Natural killer cell (primary cell): ENCODE results near the gene CHEK2. TPM values are rescaled to one million over a fixed set of nuclear protein-coding genes. Genes with fewer than 3 reads are reported as not detected.
"Not testable (repeated sequence)": the region's sequence is repeated elsewhere in the genome, so short reads cannot be mapped to it uniquely, and the experiment has no call there.

Experiments used
- ATAC-seq, 3 donors: fragments of 150-1000 bp in 2 of 3; fragments of 200-7000 bp in 1 of 3; cut with Tn5 transposase; 1 replicate in 1 of 3; 2 replicates in 2 of 3; pipeline ENCODE4 v1.10.0; 2021; ENCODE audit warnings: mild to moderate bottlenecking in 2 of 3, moderate library complexity in 2 of 3
- DNase-seq, 2 donors: peaks; one replicate each; pipeline versions ENCODE4 v3.0.0 to v3.0.0-alpha.2; 2013 to 2021; ENCODE audit warnings: mixed read lengths in 1 of 2
- H3K27ac ChIP-seq: one replicate; pipeline ENCODE4 v1.5.1; 2013; ENCODE audit warnings: mild to moderate bottlenecking, low read length
- H3K27me3 ChIP-seq: one replicate; pipeline ENCODE4 v1.6.1; 2013; ENCODE audit warnings: low read length; ENCODE audit not compliant: control insufficient read depth, insufficient read depth
- H3K36me3 ChIP-seq: one replicate; pipeline ENCODE4 v1.6.1; 2013; ENCODE audit warnings: low read length; ENCODE audit not compliant: control insufficient read depth, insufficient read depth
- H3K4me1 ChIP-seq: one replicate; pipeline ENCODE4 v1.6.1; 2013; ENCODE audit warnings: low read length; ENCODE audit not compliant: control insufficient read depth, insufficient read depth
- H3K4me3 ChIP-seq: one replicate; pipeline ENCODE4 v1.5.1; 2013; ENCODE audit warnings: low read length
- H3K9me3 ChIP-seq: one replicate; pipeline ENCODE4 v1.6.1; 2013; ENCODE audit warnings: low read length; ENCODE audit not compliant: control insufficient read depth, insufficient read depth
- H3K27ac Mint-ChIP-seq, 2 donors: one replicate each; pipeline ENCODE4 v1.8.0; 2022; ENCODE audit warnings: mild to moderate bottlenecking in 2 of 2, mixed read lengths in 2 of 2, moderate library complexity in 1 of 2
- H3K27me3 Mint-ChIP-seq, 2 donors: one replicate each; pipeline ENCODE4 v1.8.0; 2022; ENCODE audit warnings: low read depth in 2 of 2, mixed read lengths in 2 of 2
- H3K36me3 Mint-ChIP-seq: one replicate; pipeline ENCODE4 v1.8.0; 2022; ENCODE audit warnings: mixed read lengths
- H3K4me1 Mint-ChIP-seq, 2 donors: one replicate each; pipeline ENCODE4 v1.8.0; 2022; ENCODE audit warnings: mixed read lengths in 2 of 2
- H3K4me3 Mint-ChIP-seq: one replicate; pipeline ENCODE4 v1.8.0; 2022; ENCODE audit warnings: mild to moderate bottlenecking, moderate library complexity, mixed read lengths
- H3K9me3 Mint-ChIP-seq, 2 donors: one replicate each; pipeline ENCODE4 v1.8.0; 2022; ENCODE audit warnings: mixed read lengths in 2 of 2
- WGBS: methylation state at CpG from one replicate; pipeline ENCODE4 v1.1.7; 2013; ENCODE audit warnings: missing lambda C conversion rate; ENCODE audit not compliant: insufficient coverage; 5-methylcytosine and 5-hydroxymethylcytosine counted together
- intact Hi-C: fragments of 100-400 bp; cut with micrococcal nuclease; formaldehyde crosslinking; loops from one replicate; pipeline ENCODE4 v1.14.2; 2022
- total RNA-seq, 4 donors: library from RNA; stranded (reverse); fragments of 120-200 nt in 1 of 4; gene quantifications; one replicate each; pipeline versions ENCODE4 v1.2.3 to v1.2.4, GENCODE V29; 2013 to 2022
- TF ChIP-seq, protein P1 (sequence below): fragments of 200-600 bp; IDR thresholded peaks from one replicate; pipeline ENCODE4 v1.8.0; 2022; ENCODE audit warnings: antibody characterized with exemption

Gene CHEK2
- total RNA-seq, 3 donors from 2014 or later (not counting 1 experiment from before 2014, with no cell fraction given), result 10.4 to 11.8 (median 11.4) TPM

DNA sequence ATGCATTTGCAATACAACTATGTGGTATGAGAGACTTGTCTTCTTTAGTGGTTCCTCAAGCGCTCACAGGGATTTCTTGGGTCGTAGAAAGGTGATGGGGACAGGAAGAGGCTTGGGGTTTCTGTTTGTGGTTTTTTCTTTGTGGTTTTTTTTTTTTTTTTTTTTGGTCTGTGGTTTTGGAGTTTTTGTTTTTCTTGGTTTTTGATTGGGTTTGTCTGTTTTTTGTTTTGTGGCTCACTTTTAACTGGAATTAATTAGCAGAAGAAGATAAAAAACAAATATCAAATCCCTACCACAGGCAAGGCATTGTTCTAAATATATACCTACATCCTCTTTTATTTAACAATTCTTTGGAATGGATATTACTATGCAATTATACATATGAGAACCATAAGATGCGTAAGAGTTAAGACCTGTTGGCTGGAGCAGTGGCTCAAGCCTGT lies 67.5 kb downstream of the CHEK2 start:
- H3K4me1 ChIP-seq, result peaks cover 15% of the 10 kb centered on the region
- no peaks in the 10 kb centered on the region for H3K36me3 ChIP-seq
- intact Hi-C loops, result loop anchor here (5.0 kb wide), 2 partner anchors 138 to 283 kb away; no protein-coding TSS in a partner anchor
- H3K4me1 Mint-ChIP-seq, result peaks cover 26 to 28% of the 10 kb centered on the region in 2 donors
- peaks cover 15% of the 10 kb centered on the region for H3K36me3 Mint-ChIP-seq
- peak overlapping the region; percentile 96 to 97 for H3K27ac Mint-ChIP-seq
- TF ChIP-seq, protein P1, sequence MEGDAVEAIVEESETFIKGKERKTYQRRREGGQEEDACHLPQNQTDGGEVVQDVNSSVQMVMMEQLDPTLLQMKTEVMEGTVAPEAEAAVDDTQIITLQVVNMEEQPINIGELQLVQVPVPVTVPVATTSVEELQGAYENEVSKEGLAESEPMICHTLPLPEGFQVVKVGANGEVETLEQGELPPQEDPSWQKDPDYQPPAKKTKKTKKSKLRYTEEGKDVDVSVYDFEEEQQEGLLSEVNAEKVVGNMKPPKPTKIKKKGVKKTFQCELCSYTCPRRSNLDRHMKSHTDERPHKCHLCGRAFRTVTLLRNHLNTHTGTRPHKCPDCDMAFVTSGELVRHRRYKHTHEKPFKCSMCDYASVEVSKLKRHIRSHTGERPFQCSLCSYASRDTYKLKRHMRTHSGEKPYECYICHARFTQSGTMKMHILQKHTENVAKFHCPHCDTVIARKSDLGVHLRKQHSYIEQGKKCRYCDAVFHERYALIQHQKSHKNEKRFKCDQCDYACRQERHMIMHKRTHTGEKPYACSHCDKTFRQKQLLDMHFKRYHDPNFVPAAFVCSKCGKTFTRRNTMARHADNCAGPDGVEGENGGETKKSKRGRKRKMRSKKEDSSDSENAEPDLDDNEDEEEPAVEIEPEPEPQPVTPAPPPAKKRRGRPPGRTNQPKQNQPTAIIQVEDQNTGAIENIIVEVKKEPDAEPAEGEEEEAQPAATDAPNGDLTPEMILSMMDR, result no peak
- peaks cover 55% of the 10 kb centered on the region for H3K27me3 ChIP-seq
- H3K9me3 Mint-ChIP-seq, result no peaks in the 10 kb centered on the region
- H3K27me3 Mint-ChIP-seq, result peaks cover 41 to 60% of the 10 kb centered on the region in 2 donors
- H3K4me3 Mint-ChIP-seq, result peak overlapping the region; percentile 92
- 0% methylated on average over 2 of the region's 3 CpGs for WGBS
- no peak overlapping the region for H3K4me3 ChIP-seq
- ATAC-seq (peak; percentile 80 to 98 (median 91)), DNase-seq (peak in 1 of 2 donors; percentile 83)
- no peaks in the 10 kb centered on the region for H3K9me3 ChIP-seq
- H3K27ac ChIP-seq, result no peak overlapping the region

DNA sequence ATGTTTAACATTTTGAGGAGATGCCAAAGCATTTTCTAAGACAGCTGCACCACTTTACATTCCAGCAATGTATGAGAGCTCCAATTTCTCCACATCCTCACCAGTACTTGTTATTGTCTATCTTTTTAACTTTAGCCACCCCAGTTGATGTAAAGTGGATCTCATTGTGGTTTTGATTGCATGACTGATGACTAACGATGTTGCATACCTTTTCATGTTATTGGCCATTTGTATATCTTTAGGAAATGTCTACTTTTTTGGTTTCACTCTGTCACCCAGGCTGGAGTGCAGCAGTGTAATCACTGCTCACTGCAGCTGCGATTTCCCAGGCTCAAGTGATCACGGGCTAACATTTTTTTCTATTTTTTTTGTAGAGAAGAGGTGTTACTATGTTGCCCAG lies 70.9 kb downstream of the CHEK2 start:
- WGBS, result 86% methylated on average over 3 of the region's 3 CpGs
- no peaks in the 10 kb centered on the region for H3K9me3 Mint-ChIP-seq
- DNase-seq (no peak), ATAC-seq (no peak)
- intact Hi-C loops, result loop anchor here (5.0 kb wide), 2 partner anchors 142 to 287 kb away; no protein-coding TSS in a partner anchor
- H3K4me1 Mint-ChIP-seq, result peaks cover 20 to 26% of the 10 kb centered on the region in 2 donors
- Histone ChIP-seq H3K9me3 (no peaks in the 10 kb centered on the region), H3K27ac (no peak overlapping the region), H3K4me3 (no peak overlapping the region), H3K36me3 (no peaks in the 10 kb centered on the region), H3K4me1 (peaks cover 9% of the 10 kb centered on the region), H3K27me3 (peaks cover 37% of the 10 kb centered on the region)
- peaks cover 15% of the 10 kb centered on the region for H3K36me3 Mint-ChIP-seq
- peaks cover 32 to 47% of the 10 kb centered on the region in 2 donors for H3K27me3 Mint-ChIP-seq
- TF ChIP-seq, protein P1, result no peak
- H3K27ac Mint-ChIP-seq, result no peak overlapping the region
- no peak overlapping the region for H3K4me3 Mint-ChIP-seq

- Mint-ChIP-seq H3K9me3 (no peaks in the 10 kb centered on the region), H3K36me3 (peaks cover 15% of the 10 kb centered on the region), H3K4me3 (no peak overlapping the region), H3K4me1 (peaks cover 20 to 24% of the 10 kb centered on the region in 2 donors), H3K27ac (no peak overlapping the region), H3K27me3 (peaks cover 26 to 44% of the 10 kb centered on the region in 2 donors)
- H3K4me3 ChIP-seq, result no peak overlapping the region
- TF ChIP-seq, protein P1, result no peak
- intact Hi-C loops, result loop anchor here (5.0 kb wide), 2 partner anchors 142 to 287 kb away; no protein-coding TSS in a partner anchor
- H3K27ac ChIP-seq, result no peak overlapping the region
- ATAC-seq (no peak), DNase-seq (no peak)
- H3K9me3 ChIP-seq, result no peaks in the 10 kb centered on the region
- H3K27me3 ChIP-seq, result peaks cover 31% of the 10 kb centered on the region
- no peaks in the 10 kb centered on the region for H3K36me3 ChIP-seq
- WGBS, result 57% methylated on average over 4 of the region's 4 CpGs
- peaks cover 9% of the 10 kb centered on the region for H3K4me1 ChIP-seq
These were observed 71.5 kb downstream of the CHEK2 start for GRCh38 chr22:28670161-28670560.

GRCh38 chr22:28669387-28669786 lies 72.2 kb downstream of the CHEK2 start:
- intact Hi-C loops, result no loop called here
- H3K27ac ChIP-seq, result no peak overlapping the region
- H3K4me3 ChIP-seq, result no peak overlapping the region
- Mint-ChIP-seq H3K27ac (no peak overlapping the region), H3K27me3 (peaks cover 23 to 38% of the 10 kb centered on the region in 2 donors), H3K4me3 (no peak overlapping the region), H3K4me1 (peaks cover 18% of the 10 kb centered on the region in 2 donors), H3K36me3 (peaks cover 15% of the 10 kb centered on the region), H3K9me3 (no peaks in the 10 kb centered on the region)
- ATAC-seq (no peak), DNase-seq (no peak)
- peaks cover 24% of the 10 kb centered on the region for H3K27me3 ChIP-seq
- H3K36me3 ChIP-seq, result no peaks in the 10 kb centered on the region
- no CpG with 5 or more reads among the region's 2 CpGs for WGBS
- TF ChIP-seq, protein P1, result no peak
- peaks cover 5% of the 10 kb centered on the region for H3K4me1 ChIP-seq
- H3K9me3 ChIP-seq, result no peaks in the 10 kb centered on the region

- H3K36me3 Mint-ChIP-seq, intact Hi-C loops, H3K4me1 ChIP-seq, H3K4me3 ChIP-seq, H3K27ac Mint-ChIP-seq, H3K27me3 ChIP-seq, H3K36me3 ChIP-seq, DNase-seq, H3K9me3 Mint-ChIP-seq, H3K4me1 Mint-ChIP-seq, H3K4me3 Mint-ChIP-seq, H3K9me3 ChIP-seq, ATAC-seq, H3K27ac ChIP-seq: not testable (repeated sequence)
- H3K27me3 Mint-ChIP-seq, result peaks cover 6 to 10% of the 10 kb centered on the region in 2 donors
- WGBS, result no CpG with 5 or more reads among the region's 13 CpGs
These were observed 78.1 kb downstream of the CHEK2 start for GRCh38 chr22:28663569-28663942.
